Camera-type eye (tissue), 1 donor: Measurements from ENCODE around the gene ABCG8. TPM values are rescaled to one million over a fixed set of nuclear protein-coding genes. Genes with fewer than 3 reads are reported as not detected.

Experiments used
- total RNA-seq: library from RNA; depleted of rRNA; stranded (reverse); fragments of >200 nt; gene quantifications from one replicate; pipeline ENCODE4 v1.2.3, GENCODE V29; 2014

The ABCG8 gene
- 0.27 TPM for total RNA-seq

DNA sequence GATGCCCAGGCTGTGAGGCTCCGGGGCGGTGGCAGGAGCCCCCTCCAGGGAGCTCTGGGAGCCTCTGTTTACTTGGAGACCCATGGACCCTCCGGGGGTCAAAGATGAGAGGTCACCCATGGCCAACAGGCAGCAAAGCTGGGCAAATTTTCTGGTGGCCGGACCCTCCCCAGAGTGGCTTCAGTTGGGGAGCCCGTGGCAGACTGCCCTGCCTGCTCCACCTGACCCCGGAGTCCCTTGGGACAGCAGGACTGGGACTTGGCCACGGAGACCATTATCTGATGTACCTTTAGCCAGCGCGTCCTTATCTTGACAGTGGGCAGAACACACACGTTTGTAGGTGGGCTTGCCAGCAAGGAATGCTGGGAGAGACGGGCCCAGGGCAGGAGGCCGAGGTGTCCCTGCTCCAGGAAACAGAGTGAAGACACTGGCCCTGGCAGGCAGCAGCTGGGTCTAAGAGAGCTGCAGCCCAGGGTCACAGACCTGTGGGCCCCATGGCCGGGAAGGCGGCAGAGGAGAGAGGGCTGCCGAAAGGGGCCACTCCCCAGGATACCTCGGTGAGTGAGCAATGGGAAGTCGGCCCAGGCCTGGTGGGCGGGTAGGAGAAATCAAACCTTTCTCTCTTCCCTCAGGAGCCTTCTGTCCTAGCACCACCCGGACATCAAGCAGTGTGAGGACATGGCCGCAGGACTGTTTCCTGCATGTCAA is at the start of gene ABCG8, which contains the start of gene ABCG5:
Gene ABCG8, plus strand, starts transcription at position 412 of the 708 bp plus-strand sequence. Its CDS starts 83 bp downstream, at position 495.
Gene ABCG5, minus strand, starts transcription at position 280 of the 708 bp plus-strand sequence. Its CDS starts 160 bp downstream, at position 120.

Other genes starting within 250 kb of the ABCG8 start
- 65.4 TPM for gene THADA, start 242.9 kb upstream of the ABCG8 start, total RNA-seq
- 36.6 TPM for gene PLEKHH2, start 201.7 kb upstream of the ABCG8 start, total RNA-seq
- 1.3 TPM for gene C1GALT1C1L, start 162.5 kb upstream of the ABCG8 start, total RNA-seq
- gene DYNC2LI1, start 64.9 kb upstream of the ABCG8 start, total RNA-seq: 65.7 TPM
- 0.27 TPM for gene ABCG5, start 132 bp upstream of the ABCG8 start, total RNA-seq
- 109 TPM for gene LRPPRC, start 157.0 kb downstream of the ABCG8 start, total RNA-seq